B cell (primary cell): ENCODE data around the gene WNT9A. TPM values are rescaled to one million over a fixed set of nuclear protein-coding genes. Genes with fewer than 3 reads are reported as not detected.

Source experiments
- ATAC-seq: fragments of 200-7000 bp; cut with Tn5 transposase; one replicate; pipeline ENCODE4 v1.10.0; 2021; ENCODE audit warnings: low read depth, mild to moderate bottlenecking, moderate number of reproducible peaks, moderate library complexity
- CTCF ChIA-PET: fragments of 350-600 bp; sonication (Branson Sonifier 250); formaldehyde crosslinking; loops from one replicate; lab custom pipeline; 2021; ENCODE audit warnings: antibody characterized with exemption, inconsistent platforms; lab: Charles Lee
- POLR2A ChIA-PET: fragments of 350-600 bp; sonication (Branson Sonifier 250); formaldehyde crosslinking; loops from one replicate; lab custom pipeline; 2021; ENCODE audit warnings: antibody characterized with exemption; lab: Charles Lee
- DNase-seq: peaks from one replicate; pipeline ENCODE4 v3.0.0; 2013
- H2AFZ ChIP-seq: 2 replicates; pipeline ENCODE4 v1.6.1; 2012; ENCODE audit warnings: mild to moderate bottlenecking, low read depth, low read length; ENCODE audit not compliant: insufficient read depth, poor library complexity, severe bottlenecking
- H3K27ac ChIP-seq, 2 donors: 1 replicate in 1 of 2; 2 replicates in 1 of 2; pipeline ENCODE4 v1.5.1; 2012 to 2013; ENCODE audit warnings: low read length in 2 of 2, mild to moderate bottlenecking in 2 of 2, moderate library complexity in 1 of 2
- H3K27me3 ChIP-seq, 4 experiments: fragments of 200-600 bp in 1 of 4; sonication (generic) in 1 of 4; replicated peaks in 1 of 4; 1 replicate in 2 of 4; 2 replicates in 2 of 4; pipeline versions ENCODE4 v1.6.1 to v1.7.0; 2013 to 2016; ENCODE audit warnings: low read length in 3 of 4, mild to moderate bottlenecking in 2 of 4, mixed read lengths in 1 of 4, moderate library complexity in 1 of 4; ENCODE audit not compliant: insufficient read depth in 4 of 4, control insufficient read depth in 3 of 4; ENCODE audit errors: control extremely low read depth in 1 of 4
- H3K36me3 ChIP-seq, 2 experiments: replicated peaks in 1 of 2; 1 replicate in 1 of 2; 2 replicates in 1 of 2; pipeline versions ENCODE4 v1.6.1 to v1.7.1; 2013; ENCODE audit warnings: low read length in 1 of 2; ENCODE audit not compliant: insufficient read depth in 2 of 2, control insufficient read depth in 1 of 2; ENCODE audit errors: control extremely low read depth in 1 of 2, extremely low read depth in 1 of 2
- H3K4me1 ChIP-seq, 2 donors: fragments of 200-600 bp in 1 of 2; sonication (generic) in 1 of 2; 1 replicate in 1 of 2; 2 replicates in 1 of 2; pipeline versions ENCODE4 v1.5.1 to v1.6.1; 2013 to 2017; ENCODE audit warnings: low read length in 2 of 2; ENCODE audit not compliant: control insufficient read depth in 2 of 2, insufficient read depth in 2 of 2
- H3K4me2 ChIP-seq: replicated peaks from 2 replicates; pipeline ENCODE3; 2012; ENCODE audit warnings: mild to moderate bottlenecking, low read depth, low read length; ENCODE audit not compliant: poor library complexity, severe bottlenecking
- H3K4me3 ChIP-seq, 5 experiments: fragments of 200-600 bp in 1 of 5; sonication (generic) in 1 of 5; 1 replicate in 3 of 5; 2 replicates in 2 of 5; pipeline versions ENCODE4 v1.5.1 to v1.7.0; 2011 to 2016; ENCODE audit warnings: low read length in 4 of 5, mild to moderate bottlenecking in 4 of 5, low read depth in 2 of 5, control low read depth in 1 of 5, moderate library complexity in 1 of 5; ENCODE audit not compliant: insufficient read depth in 1 of 5; ENCODE audit errors: control extremely low read depth in 1 of 5, extremely low read depth in 1 of 5
- H3K79me2 ChIP-seq: fragments of 200-600 bp; sonication (generic); one replicate; pipeline ENCODE4 v1.6.0; 2016; ENCODE audit warnings: low read length; ENCODE audit not compliant: control insufficient read depth, insufficient read depth
- H3K9ac ChIP-seq: fragments of 200-600 bp; sonication (generic); 2 replicates; pipeline ENCODE4 v1.6.1; 2017; ENCODE audit warnings: mild to moderate bottlenecking, low read length, moderate library complexity
- H3K9me3 ChIP-seq, 3 donors: one replicate each; pipeline versions ENCODE4 v1.6.1 to v1.7.1; 2013; ENCODE audit warnings: low read length in 2 of 3; ENCODE audit not compliant: control insufficient read depth in 2 of 3, insufficient read depth in 1 of 3; ENCODE audit errors: control extremely low read depth in 1 of 3
- H4K20me1 ChIP-seq: 2 replicates; pipeline ENCODE4 v1.6.0; 2012; ENCODE audit warnings: mild to moderate bottlenecking, low read length; ENCODE audit not compliant: insufficient read depth, control insufficient read depth, poor library complexity, severe bottlenecking
- H3K27ac Mint-ChIP-seq: one replicate; pipeline ENCODE4 v1.8.0; 2021; ENCODE audit warnings: mixed read lengths
- H3K27me3 Mint-ChIP-seq: one replicate; pipeline ENCODE4 v1.8.0; 2021; ENCODE audit warnings: mixed read lengths
- H3K4me1 Mint-ChIP-seq: one replicate; pipeline ENCODE4 v1.8.0; 2021; ENCODE audit warnings: mixed read lengths
- H3K4me3 Mint-ChIP-seq: one replicate; pipeline ENCODE4 v1.8.0; 2021; ENCODE audit warnings: mixed read lengths
- H3K9me3 Mint-ChIP-seq: one replicate; pipeline ENCODE4 v1.8.0; 2022; ENCODE audit warnings: mixed read lengths; ENCODE audit not compliant: insufficient read depth
- CTCF ChIP-seq: fragments of 200-600 bp; IDR thresholded peaks from one replicate; pipeline ENCODE4 v1.8.0; 2022; ENCODE audit warnings: antibody characterized with exemption, mild to moderate bottlenecking
- EZH2 ChIP-seq: IDR thresholded peaks from 2 replicates; pipeline ENCODE4 v1.6.1; 2012; ENCODE audit warnings: borderline replicate concordance, low read depth, mild to moderate bottlenecking, moderate library complexity, low read length; ENCODE audit not compliant: insufficient read depth, poor library complexity, severe bottlenecking
- WGBS: methylation state at CpG from one replicate; pipeline ENCODE4 v1.1.5; 2013; ENCODE audit warnings: missing lambda C conversion rate; ENCODE audit not compliant: insufficient coverage; 5-methylcytosine and 5-hydroxymethylcytosine counted together
- intact Hi-C: fragments of 100-400 bp; cut with micrococcal nuclease; formaldehyde crosslinking; loops from one replicate; pipeline ENCODE4 v1.10.0; 2022
- polyA plus RNA-seq: library from polyadenylated mRNA; depleted of rRNA; stranded (reverse); fragments of >200 nt; gene quantifications from 2 replicates; pipeline ENCODE4 v1.2.3, GENCODE V29; 2012
- total RNA-seq, 2 donors: library from RNA; stranded (reverse); fragments of 120-200 nt in 1 of 2; gene quantifications; 1 replicate in 1 of 2; 2 replicates in 1 of 2; pipeline versions ENCODE4 v1.2.3 to v1.2.4, GENCODE V29; 2013 to 2022

WNT9A gene
- total and polyA plus RNA-seq, 2 donors (not counting 1 experiment from before 2014, with no cell fraction given) = 0.04 TPM; not detected in 1

GRCh38 chr1:227895828-227896685, 51.7 kb downstream of the WNT9A start:
- H3K36me3 ChIP-seq = no peaks in the 10 kb centered on the region
- H3K4me3 ChIP-seq = no peak overlapping the region
- H3K4me1 Mint-ChIP-seq = no peaks in the 10 kb centered on the region
- ATAC-seq = no peak
- H3K4me3 Mint-ChIP-seq = no peak overlapping the region
- ChIA-PET POLR2A (no interaction called here), CTCF (interaction anchor here (1.3 kb wide), 1 partner anchor 133 kb away, joined by 3 read pairs; no protein-coding TSS in a partner anchor)
- H3K4me2 ChIP-seq = no peak overlapping the region
- intact Hi-C loops = no loop called here
- TF ChIP-seq EZH2 = no peak
- TF ChIP-seq CTCF = no peak
- no peaks in the 10 kb centered on the region for H3K9me3 Mint-ChIP-seq
- DNase-seq = no peak
- H3K27me3 ChIP-seq = no peaks in the 10 kb centered on the region
- no peak overlapping the region for H2AFZ ChIP-seq
- no peaks in the 10 kb centered on the region for H3K27me3 Mint-ChIP-seq
- H3K4me1 ChIP-seq = no peaks in the 10 kb centered on the region
- no peak overlapping the region for H3K9ac ChIP-seq
- no peaks in the 10 kb centered on the region for H3K79me2 ChIP-seq
- no peaks in the 10 kb centered on the region for H3K9me3 ChIP-seq
- WGBS = 93% methylated on average over 24 of the region's 24 CpGs
- H3K27ac ChIP-seq = no peak overlapping the region
- no peaks in the 10 kb centered on the region for H4K20me1 ChIP-seq
- no peak overlapping the region for H3K27ac Mint-ChIP-seq

- Histone ChIP-seq H3K27me3 (no peaks in the 10 kb centered on the region), H3K36me3 (no peaks in the 10 kb centered on the region), H3K4me1 (no peaks in the 10 kb centered on the region), H3K27ac (no peak overlapping the region), H4K20me1 (no peaks in the 10 kb centered on the region), H3K9ac (no peak overlapping the region), H3K4me3 (no peak overlapping the region), H2AFZ (no peak overlapping the region), H3K9me3 (no peaks in the 10 kb centered on the region), H3K4me2 (no peak overlapping the region), H3K79me2 (no peaks in the 10 kb centered on the region)
- DNase-seq (no peak), ATAC-seq (no peak)
- ChIA-PET CTCF (no interaction called here), POLR2A (no interaction called here)
- intact Hi-C loops = no loop called here
- Mint-ChIP-seq H3K9me3 (no peaks in the 10 kb centered on the region), H3K27ac (no peak overlapping the region), H3K4me3 (no peak overlapping the region), H3K27me3 (no peaks in the 10 kb centered on the region), H3K4me1 (no peaks in the 10 kb centered on the region)
- TF ChIP-seq EZH2 (no peak), CTCF (no peak)
- 92% methylated on average over 10 of the region's 12 CpGs for WGBS
These were observed 52.8 kb downstream of the WNT9A start for GRCh38 chr1:227894831-227895451.
